H9 (cell line): ENCODE measurements around the gene SLC38A1. TPM values are rescaled to one million over a fixed set of nuclear protein-coding genes. Genes with fewer than 3 reads are reported as not detected.

ENCODE experiments used
- DNase-seq: peaks from one replicate; pipeline ENCODE4 v3.0.0-alpha.2; 2017
- H2AFZ ChIP-seq: one replicate; pipeline ENCODE4 v1.6.1; 2013; ENCODE audit warnings: mild to moderate bottlenecking, low read length, control low read depth, moderate library complexity
- H2AK5ac ChIP-seq: 2 replicates; pipeline ENCODE4 v1.6.1; 2013; ENCODE audit warnings: low read length, control low read depth, mixed read lengths; ENCODE audit not compliant: insufficient read length
- H2BK120ac ChIP-seq: one replicate; pipeline ENCODE4 v1.6.1; 2013; ENCODE audit warnings: low read depth, mild to moderate bottlenecking, low read length, control low read depth, inconsistent platforms; ENCODE audit not compliant: poor library complexity, severe bottlenecking
- H2BK12ac ChIP-seq: 2 replicates; pipeline ENCODE4 v1.6.1; 2013; ENCODE audit warnings: low read length, control low read depth, mixed read lengths, low read depth; ENCODE audit not compliant: insufficient read length
- H2BK15ac ChIP-seq: 2 replicates; pipeline ENCODE4 v1.6.1; 2013; ENCODE audit warnings: low read depth, low read length, control low read depth
- H2BK20ac ChIP-seq: one replicate; pipeline ENCODE4 v1.6.1; 2013; ENCODE audit warnings: low read depth, mild to moderate bottlenecking, low read length, control low read depth, inconsistent platforms; ENCODE audit not compliant: poor library complexity, severe bottlenecking
- H2BK5ac ChIP-seq: 2 replicates; pipeline ENCODE4 v1.6.1; 2013; ENCODE audit warnings: low read length, control low read depth, mixed read lengths; ENCODE audit not compliant: insufficient read length
- H3K14ac ChIP-seq: 2 replicates; pipeline ENCODE4 v1.6.1; 2013; ENCODE audit warnings: low read length, control low read depth; ENCODE audit not compliant: insufficient read depth
- H3K18ac ChIP-seq: 2 replicates; pipeline ENCODE4 v1.6.1; 2013; ENCODE audit warnings: low read depth, mild to moderate bottlenecking, mixed read lengths, low read length, control low read depth; ENCODE audit not compliant: insufficient read length
- H3K23ac ChIP-seq: 2 replicates; pipeline ENCODE4 v1.6.1; 2013; ENCODE audit warnings: low read length, control low read depth, mixed read lengths, low read depth; ENCODE audit not compliant: insufficient read length
- H3K23me2 ChIP-seq: 2 replicates; pipeline ENCODE4 v1.6.1; 2013; ENCODE audit warnings: low read depth, mild to moderate bottlenecking, mixed read lengths, low read length, control low read depth; ENCODE audit not compliant: insufficient read length, poor library complexity, severe bottlenecking
- H3K27ac ChIP-seq: 2 replicates; pipeline ENCODE4 v1.5.1; 2013; ENCODE audit warnings: low read length, control low read depth, mixed read lengths, low read depth; ENCODE audit not compliant: insufficient read length
- H3K27me3 ChIP-seq: 2 replicates; pipeline ENCODE4 v1.6.1; 2013; ENCODE audit warnings: low read length, control low read depth, inconsistent platforms; ENCODE audit not compliant: insufficient read depth
- H3K4ac ChIP-seq: 2 replicates; pipeline ENCODE4 v1.6.1; 2013; ENCODE audit warnings: low read depth, mild to moderate bottlenecking, control low read depth, inconsistent platforms, low read length, moderate library complexity
- H3K4me1 ChIP-seq: 2 replicates; pipeline ENCODE4 v1.6.1; 2013; ENCODE audit warnings: low read length, control low read depth, inconsistent platforms; ENCODE audit not compliant: insufficient read depth
- H3K4me2 ChIP-seq: 2 replicates; pipeline ENCODE4 v1.6.1; 2013; ENCODE audit warnings: low read length, control low read depth, mixed read lengths; ENCODE audit not compliant: insufficient read length, insufficient read depth
- H3K56ac ChIP-seq: 2 replicates; pipeline ENCODE4 v1.6.1; 2013; ENCODE audit warnings: low read depth, mild to moderate bottlenecking, mixed read lengths, low read length, control low read depth; ENCODE audit not compliant: insufficient read length
- H3K79me1 ChIP-seq: 2 replicates; pipeline ENCODE4 v1.6.1; 2013; ENCODE audit warnings: low read depth, mild to moderate bottlenecking, moderate library complexity, low read length, control low read depth, inconsistent platforms; ENCODE audit not compliant: insufficient read depth, poor library complexity, severe bottlenecking
- H3K79me2 ChIP-seq: 2 replicates; pipeline ENCODE4 v1.6.1; 2013; ENCODE audit warnings: low read length, control low read depth, inconsistent platforms; ENCODE audit not compliant: insufficient read depth
- H3K9ac ChIP-seq: 2 replicates; pipeline ENCODE4 v1.6.1; 2013; ENCODE audit warnings: low read length, control low read depth, mixed read lengths; ENCODE audit not compliant: insufficient read length; ENCODE audit errors: extremely low read depth
- H3K9me3 ChIP-seq: one replicate; pipeline ENCODE4 v1.6.1; 2013; ENCODE audit warnings: low read depth, low read length, inconsistent platforms; ENCODE audit not compliant: control insufficient read depth
- H3T11ph ChIP-seq: one replicate; pipeline ENCODE4 v1.6.1; 2013; ENCODE audit warnings: mild to moderate bottlenecking, low read length, control low read depth, inconsistent platforms
- H4K20me1 ChIP-seq: one replicate; pipeline ENCODE4 v1.6.1; 2013; ENCODE audit not compliant: control insufficient read depth, insufficient read length, insufficient read depth
- H4K5ac ChIP-seq: 2 replicates; pipeline ENCODE4 v1.6.1; 2013; ENCODE audit warnings: low read depth, mild to moderate bottlenecking, mixed read lengths, low read length, control low read depth; ENCODE audit not compliant: insufficient read length
- H4K8ac ChIP-seq: replicated peaks from 2 replicates; pipeline ENCODE4 v1.6.1; 2013; ENCODE audit warnings: low read length, control low read depth, mixed read lengths, low read depth; ENCODE audit not compliant: insufficient read length
- H4K91ac ChIP-seq: 2 replicates; pipeline ENCODE4 v1.6.1; 2013; ENCODE audit warnings: low read depth, mild to moderate bottlenecking, moderate library complexity, mixed read lengths, low read length, control low read depth; ENCODE audit not compliant: insufficient read length
- H3K27ac Mint-ChIP-seq, 3 experiments: 2 replicates in 2 of 3; 3 replicates in 1 of 3; pipeline ENCODE4 v1.8.0; 2020 to 2021; ENCODE audit warnings: mixed read lengths in 3 of 3, mild to moderate bottlenecking in 1 of 3, moderate library complexity in 1 of 3
- H3K27me3 Mint-ChIP-seq: 2 replicates; pipeline ENCODE4 v1.8.0; 2021; ENCODE audit warnings: low read depth, mild to moderate bottlenecking, moderate library complexity, mixed read lengths
- H3K36me3 Mint-ChIP-seq, 3 experiments: 2 replicates in 2 of 3; 3 replicates in 1 of 3; pipeline ENCODE4 v1.8.0; 2020 to 2021; ENCODE audit warnings: low read depth in 3 of 3, mixed read lengths in 3 of 3; ENCODE audit not compliant: insufficient read depth in 1 of 3
- H3K4me1 Mint-ChIP-seq, 2 experiments: 2 replicates each; pipeline ENCODE4 v1.8.0; 2020; ENCODE audit warnings: mixed read lengths in 2 of 2
- H3K4me3 Mint-ChIP-seq, 2 experiments: 2 replicates in 1 of 2; 3 replicates in 1 of 2; pipeline ENCODE4 v1.8.0; 2020 to 2021; ENCODE audit warnings: mild to moderate bottlenecking in 2 of 2, mixed read lengths in 2 of 2, moderate library complexity in 1 of 2
- H3K9me3 Mint-ChIP-seq, 2 experiments: 2 replicates in 1 of 2; 3 replicates in 1 of 2; pipeline ENCODE4 v1.8.0; 2020; ENCODE audit warnings: mild to moderate bottlenecking in 2 of 2, mixed read lengths in 2 of 2, moderate library complexity in 1 of 2
- CTCF ChIP-seq: fragments of 200-600 bp; sonication (generic); conservative IDR thresholded peaks from 3 replicates; pipeline ENCODE4 v1.8.0; 2021; ENCODE audit warnings: antibody characterized with exemption, mild to moderate bottlenecking
- WGBS: extraction: QIAGEN DNeasy Blood & Tissue Kit; methylation state at CpG from one replicate; pipeline ENCODE4 v1.1.7; 2013; ENCODE audit warnings: missing lambda C conversion rate, low lambda C conversion rate, mixed read lengths; ENCODE audit not compliant: insufficient read length; ENCODE audit errors: extremely low coverage; 5-methylcytosine and 5-hydroxymethylcytosine counted together
- long read RNA-seq: library from polyadenylated mRNA; unstranded; transcript quantifications from one replicate; pipeline ENCODE4 v2.0.0, GENCODE V29; 2020
- total RNA-seq: library from RNA; stranded (reverse); gene quantifications from 2 replicates; pipeline ENCODE4 v1.2.1, GENCODE V29; 2021

SLC38A1 gene
- total RNA-seq, result 206 and 216 TPM in 2 replicates
- long read RNA-seq, full-length matches to known transcripts, result 584 of 883 reads
- long read RNA-seq, partial matches to known transcripts, result 46 of 883 reads
- long read RNA-seq, other reads (novel, unspliced or antisense), result 253 of 883 reads

- WGBS, result no CpG with 5 or more reads among the region's 73 CpGs
- peak within 1 kb of the TSS; percentile 47 for H3K4me2 ChIP-seq
- H3T11ph ChIP-seq, result peak within 1 kb of the TSS; percentile 4
- H3K79me2 ChIP-seq, result peaks cover 45% of the 10 kb centered on the region
- peak within 1 kb of the TSS; percentile 59 for H4K91ac ChIP-seq
- H4K5ac ChIP-seq, result peak within 1 kb of the TSS; percentile 77
- no peaks in the 10 kb centered on the region for H3K9me3 ChIP-seq
- no peak within 1 kb of the TSS for H2BK20ac ChIP-seq
- no peak within 1 kb of the TSS for H2BK15ac ChIP-seq
- no peaks in the 10 kb centered on the region for H3K79me1 ChIP-seq
- H3K4me1 ChIP-seq, result peaks cover 6% of the 10 kb centered on the region; the same call in 1 of the 2 replicates
- no peak within 1 kb of the TSS for H4K8ac ChIP-seq
- peak within 1 kb of the TSS; percentile 55 for H2BK120ac ChIP-seq
- peak within 1 kb of the TSS; percentile 52 for H3K27ac ChIP-seq
- H2BK5ac ChIP-seq, result peak within 1 kb of the TSS; percentile 20
- peak; percentile 84 for DNase-seq
- H3K27ac Mint-ChIP-seq, result peak within 1 kb of the TSS in 2 of 3 experiments; percentile 97 to 98; a peak in 5 of 7 replicates
- H3K4ac ChIP-seq, result peak within 1 kb of the TSS; percentile 22
- H3K23ac ChIP-seq, result no peak within 1 kb of the TSS
- H3K18ac ChIP-seq, result peak within 1 kb of the TSS; percentile 99
- H3K56ac ChIP-seq, result peak within 1 kb of the TSS; percentile 37
- H3K4me3 Mint-ChIP-seq, result no peak within 1 kb of the TSS
- no peaks in the 10 kb centered on the region for H3K27me3 ChIP-seq
- no peaks in the 10 kb centered on the region for H3K9me3 Mint-ChIP-seq
- no peaks in the 10 kb centered on the region for H4K20me1 ChIP-seq
- no peak for TF ChIP-seq CTCF
- no peaks in the 10 kb centered on the region for H3K27me3 Mint-ChIP-seq
- peak within 1 kb of the TSS; percentile 98 for H3K9ac ChIP-seq
- peaks cover 25 to 28% of the 10 kb centered on the region in 2 experiments for H3K4me1 Mint-ChIP-seq
- H2AFZ ChIP-seq, result no peak within 1 kb of the TSS
- no peak within 1 kb of the TSS for H2BK12ac ChIP-seq
- peaks cover 2 to 12% (median 6%) of the 10 kb centered on the region in 3 experiments; a peak in 5 of 7 replicates for H3K36me3 Mint-ChIP-seq
- peaks cover 25% of the 10 kb centered on the region for H3K23me2 ChIP-seq
- peak within 1 kb of the TSS; percentile 98 for H3K14ac ChIP-seq
- no peak within 1 kb of the TSS for H2AK5ac ChIP-seq
These were observed at the start of gene SLC38A1 for GRCh38 chr12:46268583-46269428. SLC38A1 (minus strand) TSS chr12:46269043; CDS start chr12:46239800, 29,243 bp downstream.
